Measurements from ENCODE around the gene SSTR5.

DNA sequence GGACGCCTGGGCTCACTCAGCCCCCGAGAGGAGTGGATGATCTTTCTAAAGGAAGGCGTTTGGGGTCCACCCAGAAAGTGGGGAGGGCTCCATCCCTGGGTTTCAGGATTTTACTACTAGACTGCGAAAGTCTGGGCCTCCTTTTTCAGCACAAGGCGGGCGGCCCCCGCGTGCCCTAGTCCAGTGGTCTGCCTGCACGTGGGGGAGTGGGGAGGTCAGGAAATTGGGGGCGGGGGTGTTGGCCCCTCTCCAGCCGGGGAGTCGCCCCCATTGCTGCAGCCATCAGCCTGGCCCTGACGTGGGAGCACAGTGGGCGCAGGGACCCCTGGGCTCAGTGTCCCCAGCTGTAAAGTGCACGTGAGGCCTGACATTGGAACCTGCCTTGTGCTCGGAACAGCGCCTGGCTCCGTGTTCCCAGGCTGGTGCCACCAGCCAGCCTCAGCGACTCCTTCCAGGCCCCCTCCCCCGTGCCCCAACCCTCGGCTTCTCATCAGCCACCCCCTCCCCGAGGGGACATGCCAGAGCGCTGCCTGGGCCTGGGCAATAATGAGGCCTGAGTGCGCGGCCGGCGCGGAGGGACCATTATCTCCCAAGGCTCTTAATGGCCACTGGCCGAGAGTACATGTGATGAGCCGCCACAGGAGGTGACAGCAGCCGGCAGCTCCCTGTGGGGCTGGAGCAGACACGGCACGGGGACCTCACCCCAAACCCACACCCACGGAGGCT, 25.9 kb downstream of the SSTR5 start:
- TF ChIP-seq POLR2A (IDR thresholded peaks at IDR 0.05; ENCODE audit: low read depth, low read length): no peak
- no peak for TF ChIP-seq MAZ (IDR thresholded peaks at IDR 0.05; ENCODE audit: borderline replicate concordance, low read depth, low read length)
- TF ChIP-seq, protein P1, sequence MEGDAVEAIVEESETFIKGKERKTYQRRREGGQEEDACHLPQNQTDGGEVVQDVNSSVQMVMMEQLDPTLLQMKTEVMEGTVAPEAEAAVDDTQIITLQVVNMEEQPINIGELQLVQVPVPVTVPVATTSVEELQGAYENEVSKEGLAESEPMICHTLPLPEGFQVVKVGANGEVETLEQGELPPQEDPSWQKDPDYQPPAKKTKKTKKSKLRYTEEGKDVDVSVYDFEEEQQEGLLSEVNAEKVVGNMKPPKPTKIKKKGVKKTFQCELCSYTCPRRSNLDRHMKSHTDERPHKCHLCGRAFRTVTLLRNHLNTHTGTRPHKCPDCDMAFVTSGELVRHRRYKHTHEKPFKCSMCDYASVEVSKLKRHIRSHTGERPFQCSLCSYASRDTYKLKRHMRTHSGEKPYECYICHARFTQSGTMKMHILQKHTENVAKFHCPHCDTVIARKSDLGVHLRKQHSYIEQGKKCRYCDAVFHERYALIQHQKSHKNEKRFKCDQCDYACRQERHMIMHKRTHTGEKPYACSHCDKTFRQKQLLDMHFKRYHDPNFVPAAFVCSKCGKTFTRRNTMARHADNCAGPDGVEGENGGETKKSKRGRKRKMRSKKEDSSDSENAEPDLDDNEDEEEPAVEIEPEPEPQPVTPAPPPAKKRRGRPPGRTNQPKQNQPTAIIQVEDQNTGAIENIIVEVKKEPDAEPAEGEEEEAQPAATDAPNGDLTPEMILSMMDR (conservative IDR thresholded peaks at IDR 0.05; ENCODE audit: low read depth, low read length): no peak
- no peak for TF ChIP-seq CEBPB (IDR thresholded peaks at IDR 0.05; ENCODE audit: low read depth, low read length)
- no peak for TF ChIP-seq RFX5 (IDR thresholded peaks at IDR 0.05; ENCODE audit: low read depth, low read length)
- TF ChIP-seq, protein P2, sequence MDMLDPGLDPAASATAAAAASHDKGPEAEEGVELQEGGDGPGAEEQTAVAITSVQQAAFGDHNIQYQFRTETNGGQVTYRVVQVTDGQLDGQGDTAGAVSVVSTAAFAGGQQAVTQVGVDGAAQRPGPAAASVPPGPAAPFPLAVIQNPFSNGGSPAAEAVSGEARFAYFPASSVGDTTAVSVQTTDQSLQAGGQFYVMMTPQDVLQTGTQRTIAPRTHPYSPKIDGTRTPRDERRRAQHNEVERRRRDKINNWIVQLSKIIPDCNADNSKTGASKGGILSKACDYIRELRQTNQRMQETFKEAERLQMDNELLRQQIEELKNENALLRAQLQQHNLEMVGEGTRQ (IDR thresholded peaks at IDR 0.05; ENCODE audit: low read depth, low read length): no peak
- no peak for TF ChIP-seq RAD21 (IDR thresholded peaks at IDR 0.05; ENCODE audit: low read length)
- TF ChIP-seq MAFK (IDR thresholded peaks at IDR 0.05; ENCODE audit: low read depth, low read length): no peak

All from IMR-90 (cell line).